ACHN (cell line): Measurements from ENCODE around the gene AIF1.

Experiments
- DNase-seq: peaks from one replicate; pipeline ENCODE4 v3.0.0-alpha.2; 2015
- in situ Hi-C: cut with HindIII; loops from 2 replicates; pipeline ENCODE4 v1.10.0; 2017; ENCODE audit warnings: low sequenced_read_pairs, low pct_ligation_motif_present, low pct_unique_long_range_greater_than_20kb

The AIF1 gene

GRCh38 chr6:31614075-31614619, 887 bp upstream of the AIF1 start:
- no peak for DNase-seq
- in situ Hi-C loops, result no loop called here

GRCh38 chr6:31615748-31616147, 714 bp downstream of the AIF1 start:
- DNase-seq, result no peak
- in situ Hi-C loops, result no loop called here

GRCh38 chr6:31617010-31617409, 2.0 kb downstream of the AIF1 start:
- DNase-seq, result no peak
- in situ Hi-C loops, result no loop called here

GRCh38 chr6:31619805-31620585, 5.0 kb downstream of the AIF1 start:
- in situ Hi-C loops, result no loop called here
- DNase-seq, result peak; percentile 97

- in situ Hi-C loops, result no loop called here
Observed at GRCh38 chr6:31620586-31621319, 5.7 kb downstream of the AIF1 start, which contains the start of gene PRRC2A. TSS of gene PRRC2A (plus strand) at chr6:31620715. CDS start at chr6:31622790, 2,075 bp downstream.

GRCh38 chr6:31621320-31621939, 6.4 kb downstream of the AIF1 start:
- DNase-seq, result no peak
- in situ Hi-C loops, result no loop called here

More at GRCh38 chr6:31620586-31621319, 5.7 kb downstream of the AIF1 start, which contains the start of gene PRRC2A:
- peak; percentile 62 for DNase-seq

GRCh38 chr6:31621991-31622390, 7.0 kb downstream of the AIF1 start:
- in situ Hi-C loops, result no loop called here
- no peak for DNase-seq

- DNase-seq, result no peak
- in situ Hi-C loops, result no loop called here
Observed at GRCh38 chr6:31622684-31623091, 7.7 kb downstream of the AIF1 start.

GRCh38 chr6:31624070-31624469, 9.0 kb downstream of the AIF1 start:
- no peak for DNase-seq
- in situ Hi-C loops, result no loop called here

- DNase-seq, result no peak
- in situ Hi-C loops, result no loop called here
Observed at GRCh38 chr6:31626952-31627351, 11.9 kb downstream of the AIF1 start.

- no peak for DNase-seq
- in situ Hi-C loops, result no loop called here
Observed at GRCh38 chr6:31627690-31628287, 12.8 kb downstream of the AIF1 start.

GRCh38 chr6:31629014-31629413, 14.0 kb downstream of the AIF1 start:
- in situ Hi-C loops, result no loop called here
- DNase-seq, result no peak

- in situ Hi-C loops, result no loop called here
- no peak for DNase-seq
Observed at GRCh38 chr6:31630177-31630934, 15.3 kb downstream of the AIF1 start.

- no peak for DNase-seq
- in situ Hi-C loops, result no loop called here
Observed at GRCh38 chr6:31631209-31631608, 16.2 kb downstream of the AIF1 start.

GRCh38 chr6:31631681-31632278, 16.7 kb downstream of the AIF1 start:
- no peak for DNase-seq
- in situ Hi-C loops, result no loop called here

GRCh38 chr6:31632279-31632946, 17.4 kb downstream of the AIF1 start:
- in situ Hi-C loops, result no loop called here
- no peak for DNase-seq

GRCh38 chr6:31633447-31633846, 18.4 kb downstream of the AIF1 start:
- in situ Hi-C loops, result no loop called here
- DNase-seq, result no peak
